ENCODE data around the gene APOBEC3B.
"Not testable (repeated sequence)": the region's sequence is repeated elsewhere in the genome, so short reads cannot be mapped to it uniquely, and the experiment has no call there.

The APOBEC3B gene

DNA sequence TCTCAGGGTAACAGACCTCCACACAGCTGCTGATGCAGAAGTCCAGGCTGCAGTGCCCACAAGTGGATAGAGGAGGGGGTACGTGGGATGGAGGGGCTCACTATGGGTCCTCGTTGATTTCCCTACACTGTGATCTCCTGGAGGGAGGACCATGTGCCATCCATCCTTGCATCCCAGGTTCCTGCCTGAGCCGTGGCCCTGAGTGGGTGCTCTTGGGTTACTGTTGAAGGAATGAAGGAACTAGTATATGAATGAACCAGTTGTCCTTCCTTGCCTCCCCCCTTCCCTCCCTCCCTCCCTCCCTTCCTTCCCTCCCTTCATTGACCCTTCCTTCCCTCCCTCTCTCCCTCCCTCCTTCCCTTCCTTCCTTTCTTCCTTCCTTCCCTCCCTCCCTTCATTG lies 15.4 kb downstream of the APOBEC3B start:
- no peak for DNase-seq (ENCODE audit: low spot score)

- peak; percentile 86 for DNase-seq (ENCODE audit: low spot score)
Observed at GRCh38 chr22:39003165-39003638, 21.1 kb downstream of the APOBEC3B start.

DNA sequence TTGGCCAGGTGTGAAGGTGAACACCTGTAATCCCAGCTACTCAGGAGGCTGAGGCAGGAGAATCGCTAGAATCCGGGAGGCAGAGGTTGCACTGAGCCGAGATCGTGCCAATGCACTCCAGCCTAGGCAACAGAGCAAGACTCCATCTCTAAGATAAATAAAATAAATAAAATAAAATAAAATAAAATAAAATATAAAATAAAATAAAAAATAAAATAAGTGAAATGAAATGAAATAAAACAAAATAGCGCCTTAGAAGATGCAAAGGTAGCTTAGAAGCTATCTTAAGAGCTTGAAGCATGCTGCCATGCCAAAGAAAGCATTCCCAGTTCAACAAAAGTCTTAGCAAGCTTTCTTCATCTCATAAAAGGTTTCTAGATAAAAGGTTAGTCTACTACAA lies 25.0 kb downstream of the APOBEC3B start:
- DNase-seq (ENCODE audit: low spot score) = no peak

DNA sequence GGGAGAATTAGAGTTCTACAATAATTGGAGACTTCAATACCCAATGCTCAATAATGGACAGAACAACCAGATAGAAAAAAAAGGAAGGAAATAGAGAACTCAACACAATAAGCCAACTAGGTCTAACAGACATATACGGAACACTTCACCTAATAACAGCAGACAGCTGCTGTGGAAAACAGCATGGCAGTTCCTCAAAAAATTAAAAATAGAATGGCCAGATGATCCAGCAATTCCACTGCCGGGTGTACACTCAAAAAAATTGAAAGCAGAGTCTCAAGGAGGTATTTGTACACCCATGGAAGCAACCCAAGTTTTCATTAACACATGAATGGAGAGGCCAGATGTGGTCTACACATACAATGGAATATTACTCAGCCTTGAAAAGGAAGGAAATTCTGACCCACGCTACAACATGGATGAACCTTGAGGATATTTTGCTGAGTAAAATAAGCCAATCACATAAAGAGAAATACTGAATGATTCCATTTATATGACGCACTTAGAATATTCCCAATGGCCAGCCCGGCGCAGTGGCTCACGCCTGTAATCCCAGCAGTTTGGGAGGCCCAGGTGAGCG lies 26.2 kb downstream of the APOBEC3B start:
- not testable (repeated sequence) for DNase-seq (ENCODE audit: low spot score)

GRCh38 chr22:39010946-39011345 lies 28.8 kb downstream of the APOBEC3B start:
- DNase-seq (ENCODE audit: low spot score) = no peak

DNA sequence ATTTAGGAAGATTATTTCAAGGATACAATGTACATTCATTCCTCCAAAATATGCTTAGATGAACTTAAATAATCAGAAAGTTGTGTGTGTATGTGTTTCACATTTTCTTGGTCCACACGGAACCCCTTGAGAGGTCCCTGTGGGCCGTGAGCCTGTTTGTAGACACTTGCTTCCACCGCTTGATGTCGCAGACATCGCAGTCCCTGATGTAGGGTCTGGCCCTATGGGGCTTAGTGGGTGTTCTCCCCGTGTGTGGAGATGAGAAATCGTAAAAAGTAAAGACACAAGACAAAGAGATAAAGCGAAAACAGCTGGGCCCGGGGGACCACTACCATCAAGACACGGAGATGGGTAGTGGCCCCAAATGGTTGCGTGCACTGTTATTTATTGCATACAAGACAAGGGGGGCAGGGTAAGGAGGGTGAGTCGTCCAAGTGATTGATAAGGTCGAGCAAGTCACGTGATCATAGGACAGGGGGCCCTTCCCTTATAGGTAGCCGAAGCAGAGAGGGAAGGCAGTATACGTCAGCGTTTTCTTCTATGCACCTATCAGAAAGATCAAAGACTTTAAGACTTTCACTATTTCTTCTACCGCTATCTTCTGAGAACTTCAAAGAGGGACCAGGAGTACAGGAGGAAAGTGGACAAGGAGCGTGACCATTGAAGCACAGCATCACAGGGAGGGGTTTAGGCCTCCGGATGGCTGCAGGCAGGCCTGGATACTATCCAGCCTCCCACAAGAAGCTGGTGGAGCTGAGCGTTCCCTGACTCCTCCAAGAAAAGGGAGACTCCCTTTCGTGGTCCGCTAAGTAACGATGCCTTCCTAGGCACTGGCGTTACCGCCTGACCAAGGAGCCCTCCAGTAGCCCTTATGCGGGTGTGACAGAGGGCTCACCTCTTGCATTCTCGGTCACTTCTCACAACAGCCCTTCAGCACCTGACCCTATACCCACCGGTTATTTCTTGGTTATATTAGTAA lies 30.7 kb downstream of the APOBEC3B start:
- peak; percentile 26 for DNase-seq (ENCODE audit: low spot score)

GRCh38 chr22:39013561-39013941 lies 31.4 kb downstream of the APOBEC3B start:
- DNase-seq (ENCODE audit: low spot score) = not testable (repeated sequence)

DNA sequence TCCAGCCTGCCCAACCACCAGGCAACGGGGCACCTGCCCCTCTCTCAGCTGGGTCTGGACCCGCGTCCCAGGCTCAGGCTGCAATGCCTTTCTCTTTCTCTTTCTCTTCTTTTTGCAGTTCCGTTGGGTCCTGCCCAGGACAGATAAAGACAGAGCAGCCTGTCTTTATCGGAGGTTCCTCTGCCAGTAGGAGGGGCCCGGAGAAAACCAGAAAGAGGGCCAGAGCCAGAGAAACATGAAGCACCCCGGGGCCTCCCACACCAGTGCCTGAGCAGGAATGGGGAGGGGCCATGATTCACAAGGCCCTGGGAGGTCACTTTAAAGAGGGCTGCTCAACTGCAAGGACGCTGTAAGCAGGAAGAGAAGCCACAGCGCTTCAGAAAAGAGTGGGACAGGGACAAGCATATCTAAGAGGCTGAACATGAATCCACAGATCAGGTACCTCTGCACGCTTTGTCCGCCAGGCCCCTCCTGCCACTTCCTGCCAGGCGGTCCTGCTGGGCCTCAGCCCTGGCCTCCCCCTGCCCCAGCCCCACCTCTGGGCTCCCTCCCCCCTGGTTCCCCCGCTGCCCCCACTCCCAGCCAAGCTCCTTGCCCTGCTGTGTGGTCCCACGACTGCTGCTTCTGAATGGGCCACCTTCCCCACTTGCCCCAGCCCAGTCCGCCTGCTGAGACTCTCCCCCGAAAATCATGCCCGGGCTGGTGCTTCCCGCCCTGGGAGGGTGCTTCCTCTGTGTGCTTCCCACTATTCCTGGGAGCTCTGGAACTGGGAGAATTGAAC lies 32.0 kb downstream of the APOBEC3B start, which contains the start of gene APOBEC3C:
TSS of gene APOBEC3C (plus strand) at position 316 of the 781 bp plus-strand sequence. CDS start at position 422, 106 bp downstream.
- peak; percentile 88 for DNase-seq (ENCODE audit: low spot score)

GRCh38 chr22:39014723-39015121 lies 32.6 kb downstream of the APOBEC3B start:
- not testable (repeated sequence) for DNase-seq (ENCODE audit: low spot score)

- no peak for DNase-seq (ENCODE audit: low spot score)
Observed at GRCh38 chr22:39016592-39016991, 34.4 kb downstream of the APOBEC3B start.

DNA sequence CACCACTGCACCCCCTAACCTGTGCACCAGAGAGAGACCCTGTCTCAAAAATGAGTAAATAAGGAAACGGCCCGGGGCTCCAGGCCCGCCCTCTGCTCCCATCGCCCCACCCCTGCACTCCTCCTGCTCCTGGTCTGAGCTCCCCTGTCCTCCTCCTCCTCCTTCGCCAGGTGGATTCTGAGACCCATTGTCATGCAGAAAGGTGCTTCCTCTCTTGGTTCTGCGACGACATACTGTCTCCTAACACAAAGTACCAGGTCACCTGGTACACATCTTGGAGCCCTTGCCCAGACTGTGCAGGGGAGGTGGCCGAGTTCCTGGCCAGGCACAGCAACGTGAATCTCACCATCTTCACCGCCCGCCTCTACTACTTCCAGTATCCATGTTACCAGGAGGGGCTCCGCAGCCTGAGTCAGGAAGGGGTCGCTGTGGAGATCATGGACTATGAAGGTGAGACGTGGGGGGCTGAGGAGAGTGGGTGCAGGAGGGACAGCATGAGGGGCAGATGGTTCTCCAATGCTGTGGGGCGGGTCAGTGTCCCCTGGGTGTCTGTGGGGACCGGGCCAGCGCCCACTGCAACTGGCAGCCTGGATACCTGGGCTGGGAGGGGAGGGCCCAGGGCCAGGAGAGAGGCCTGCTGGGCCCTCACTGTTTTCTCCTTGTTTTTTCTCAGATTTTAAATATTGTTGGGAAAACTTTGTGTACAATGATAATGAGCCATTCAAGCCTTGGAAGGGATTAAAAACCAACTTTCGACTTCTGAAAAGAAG lies 35.6 kb downstream of the APOBEC3B start:
- DNase-seq (ENCODE audit: low spot score) = no peak

DNA sequence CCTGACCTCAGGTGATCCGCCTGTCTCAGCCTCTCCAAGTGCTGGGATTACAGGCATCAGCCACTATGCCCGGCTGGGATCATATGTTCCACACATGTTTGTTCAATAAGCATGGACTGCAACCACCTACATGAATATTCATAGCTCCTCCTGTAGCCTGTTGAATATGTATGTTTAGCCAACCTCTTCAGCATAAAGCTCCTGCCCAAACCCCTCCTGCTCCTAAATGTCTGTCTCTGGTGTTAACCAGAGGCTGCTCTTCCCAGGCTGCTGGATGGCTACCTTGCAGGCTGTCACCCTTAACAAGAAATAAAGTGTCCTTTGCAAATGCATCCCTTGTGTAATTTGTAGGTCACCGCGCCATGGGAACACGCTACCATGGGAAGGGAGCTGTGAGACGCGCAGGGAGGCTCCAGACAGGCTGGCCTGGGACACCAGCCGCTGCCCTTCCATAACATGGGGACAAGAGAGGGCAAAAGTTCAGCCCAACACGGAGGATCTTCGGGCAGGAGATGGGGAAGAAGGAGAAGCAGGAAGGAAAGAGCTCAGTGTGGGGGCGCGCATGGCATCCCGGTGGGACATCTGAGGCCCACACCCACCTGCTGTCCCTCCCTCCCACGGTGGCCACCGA lies 38.0 kb downstream of the APOBEC3B start:
- DNase-seq (ENCODE audit: low spot score) = not testable (repeated sequence)

- no peak for DNase-seq (ENCODE audit: low spot score)
Observed at GRCh38 chr22:39021552-39022250, 39.6 kb downstream of the APOBEC3B start.

GRCh38 chr22:39024519-39025308 lies 42.6 kb downstream of the APOBEC3B start:
- DNase-seq (ENCODE audit: low spot score) = no peak

GRCh38 chr22:39026509-39027150 lies 44.5 kb downstream of the APOBEC3B start:
- DNase-seq (ENCODE audit: low spot score) = no peak

GRCh38 chr22:39027717-39028116 lies 45.6 kb downstream of the APOBEC3B start:
- no peak for DNase-seq (ENCODE audit: low spot score)

GRCh38 chr22:39028281-39028680 lies 46.1 kb downstream of the APOBEC3B start:
- no peak for DNase-seq (ENCODE audit: low spot score)

DNA sequence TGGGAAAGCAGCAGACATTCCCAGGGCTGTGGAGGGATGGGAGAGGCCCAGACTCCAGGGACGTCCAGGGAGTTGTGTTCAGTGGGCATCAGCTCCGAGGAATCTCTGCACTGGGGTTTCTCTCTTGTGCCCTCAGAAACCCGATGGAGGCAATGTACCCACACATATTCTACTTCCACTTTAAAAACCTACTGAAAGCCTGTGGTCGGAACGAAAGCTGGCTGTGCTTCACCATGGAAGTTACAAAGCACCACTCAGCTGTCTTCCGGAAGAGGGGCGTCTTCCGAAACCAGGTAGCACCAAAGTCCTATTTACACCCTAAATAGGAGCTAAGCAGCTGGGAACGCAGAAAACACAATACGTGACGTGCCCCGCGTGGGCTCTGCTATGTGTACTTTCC lies 47.1 kb downstream of the APOBEC3B start:
- no peak for DNase-seq (ENCODE audit: low spot score)

GRCh38 chr22:39030705-39031104 lies 48.6 kb downstream of the APOBEC3B start:
- DNase-seq (ENCODE audit: low spot score) = no peak

Data from kidney tubule cell (primary cell).